Measurements from ENCODE around the gene MYO1E. TPM values are rescaled to one million over a fixed set of nuclear protein-coding genes. Genes with fewer than 3 reads are reported as not detected.

The MYO1E gene
- total and polyA plus RNA-seq, 2 of the 4 experiments (the other 2 are of a cell fraction): 13.4 to 37.3 TPM

GRCh38 chr15:59321000-59321689, 51.5 kb downstream of the MYO1E start:
- POLR2A ChIA-PET (ENCODE audit: unreplicated experiment): no interaction called here

More at GRCh38 chr15:59321000-59321689, 51.5 kb downstream of the MYO1E start:
- H3K9me3 ChIP-seq (ENCODE audit: control insufficient read depth, insufficient read depth, low read length): no peaks in the 10 kb centered on the region
- H3K27ac ChIP-seq (ENCODE audit: insufficient read depth, low read length): no peak overlapping the region
- H4K8ac ChIP-seq (ENCODE audit: low read depth in 2 of 2, low read length in 2 of 2): no peak overlapping the region
- no peaks in the 10 kb centered on the region for H3K27me3 ChIP-seq (ENCODE audit: control insufficient read depth, insufficient read depth, low read length)
- in situ Hi-C loops (cut with MboI; ENCODE audit: low sequenced_read_pairs): no loop called here
- no peak overlapping the region for H3K9ac ChIP-seq (ENCODE audit: low read depth, low read length)
- H3K23ac ChIP-seq (ENCODE audit: low read depth, low read length): no peak overlapping the region
- CTCF ChIA-PET: no interaction called here
- DNase-seq (no peak), ATAC-seq (ENCODE audit: low read depth) (no peak)
- H3K56ac ChIP-seq (ENCODE audit: extremely low read depth, insufficient read depth, low read length): no peak overlapping the region
- H2AK5ac ChIP-seq (ENCODE audit: low read depth, low read length): no peak overlapping the region
- H3K4me2 ChIP-seq (ENCODE audit: low read depth, low read length): no peak overlapping the region
- no peak overlapping the region for H2BK15ac ChIP-seq (ENCODE audit: low read depth, low read length)
- H2AK9ac ChIP-seq (replicated peaks; ENCODE audit: low read depth, low read length, poor library complexity): no peak overlapping the region
- peaks cover 5% of the 10 kb centered on the region; the same call in 1 of the 2 replicates for H3K9me1 ChIP-seq (ENCODE audit: insufficient read depth, low read length)
- no peak overlapping the region for H3K4ac ChIP-seq (ENCODE audit: low read depth, low read length)
- no TSS peak for BruUV-seq (replicated peaks)
- H2BK5ac ChIP-seq (ENCODE audit: low read depth, low read length, poor library complexity, severe bottlenecking): no peak overlapping the region
- peaks cover 11% of the 10 kb centered on the region; the same call in 1 of the 2 replicates for H4K20me1 ChIP-seq (ENCODE audit: insufficient read depth, low read length)
- dilution Hi-C loops (cut with HindIII; ENCODE audit: low sequenced_read_pairs, unreplicated experiment): no loop called here
- no peaks in the 10 kb centered on the region; the same call in 1 of the 2 replicates for H3K36me3 ChIP-seq (ENCODE audit: control insufficient read depth, insufficient read depth, low read length)
- H3K4me1 ChIP-seq (ENCODE audit: control insufficient read depth, insufficient read depth, low read length): peaks cover 5% of the 10 kb centered on the region
- no peak overlapping the region for H2BK120ac ChIP-seq (ENCODE audit: low read depth, low read length)
- no peak overlapping the region for H4K5ac ChIP-seq (ENCODE audit: low read depth, low read length)
- H3K18ac ChIP-seq (ENCODE audit: low read depth, low read length): no peak overlapping the region
- no peak overlapping the region for H3K14ac ChIP-seq (replicated peaks; ENCODE audit: low read depth, low read length)
- H2BK20ac ChIP-seq (ENCODE audit: low read depth, low read length): no peak overlapping the region
- H3K4me3 ChIP-seq (ENCODE audit: insufficient read depth, low read depth, low read length): no peak overlapping the region
- intact Hi-C loops (cut with micrococcal nuclease): no loop called here
- H3K79me1 ChIP-seq (ENCODE audit: low read depth in 1 of 2, low read length in 2 of 2): peaks cover 25 to 50% of the 10 kb centered on the region in 2 experiments
- WGBS, 2 experiments (ENCODE audit: extremely low coverage in 2 of 2, insufficient read length in 1 of 2): no CpG with 5 or more reads among the region's 4 CpGs
- no peak overlapping the region for H2AFZ ChIP-seq (replicated peaks; ENCODE audit: low read length, poor library complexity)
- TF ChIP-seq USF2 (IDR thresholded peaks at IDR 0.05; ENCODE audit: low read depth, low read length) (no peak), MAZ (IDR thresholded peaks at IDR 0.05; ENCODE audit: borderline replicate concordance, low read depth, low read length) (no peak), RFX5 (IDR thresholded peaks at IDR 0.05; ENCODE audit: low read depth, low read length) (no peak), BHLHE40 (IDR thresholded peaks at IDR 0.05; ENCODE audit: low read depth, low read length) (no peak), CHD1 (IDR thresholded peaks at IDR 0.05; ENCODE audit: low read depth, low read length) (no peak), RCOR1 (IDR thresholded peaks at IDR 0.05; ENCODE audit: insufficient replicate concordance, low read length) (no peak), SMC3 (IDR thresholded peaks at IDR 0.05; ENCODE audit: low read depth, low read length) (no peak), NFE2L2 (IDR thresholded peaks at IDR 0.05; ENCODE audit: low read depth, low read length) (no peak), CEBPB (IDR thresholded peaks at IDR 0.05; ENCODE audit: low read depth, low read length) (no peak), CTCF (conservative IDR thresholded peaks at IDR 0.05; ENCODE audit: low read depth, low read length) (no peak), MXI1 (IDR thresholded peaks at IDR 0.05; ENCODE audit: borderline replicate concordance, low read depth, low read length) (no peak), ELK1 (IDR thresholded peaks at IDR 0.05; ENCODE audit: borderline replicate concordance, low read depth, low read length) (no peak), RAD21 (IDR thresholded peaks at IDR 0.05; ENCODE audit: low read length) (no peak), MAFK (IDR thresholded peaks at IDR 0.05; ENCODE audit: low read depth, low read length) (no peak), POLR2A (IDR thresholded peaks at IDR 0.05; ENCODE audit: low read depth, low read length) (no peak), FOS (IDR thresholded peaks at IDR 0.05; ENCODE audit: low read depth, low read length) (no peak)
- H4K91ac ChIP-seq (ENCODE audit: insufficient read depth, low read depth, low read length): no peak overlapping the region

All from IMR-90 (cell line).